Activated gamma-delta T cell (primary cell): ENCODE data around the gene IQGAP3.
"Not testable (repeated sequence)": the region's sequence is repeated elsewhere in the genome, so short reads cannot be mapped to it uniquely, and the experiment has no call there.

ENCODE experiments used
- DNase-seq: peaks from one replicate; lab custom pipeline; 2025; lab: John Stamatoyannopoulos, UW

Gene IQGAP3

DNA sequence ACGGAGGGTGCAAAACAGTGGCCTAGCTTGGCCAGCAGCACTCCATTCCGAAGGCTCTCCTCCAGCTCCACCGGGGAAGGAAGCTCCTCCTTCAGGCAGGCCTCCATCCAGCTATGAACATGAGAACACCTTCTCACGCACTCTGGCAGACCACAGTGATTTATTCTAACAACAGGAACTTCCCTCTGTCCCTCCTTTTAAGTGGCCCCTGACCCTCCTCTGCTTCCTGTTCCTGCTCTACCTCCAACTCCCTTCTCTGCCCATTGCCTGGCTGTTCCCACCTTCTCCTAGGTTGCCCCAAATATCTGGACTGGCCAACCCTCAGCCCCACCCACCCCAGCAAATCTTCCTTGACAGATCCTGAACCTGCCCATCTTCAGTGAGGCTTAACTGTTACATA is 5.9 kb downstream of the IQGAP3 start:
- DNase-seq: no peak

DNA sequence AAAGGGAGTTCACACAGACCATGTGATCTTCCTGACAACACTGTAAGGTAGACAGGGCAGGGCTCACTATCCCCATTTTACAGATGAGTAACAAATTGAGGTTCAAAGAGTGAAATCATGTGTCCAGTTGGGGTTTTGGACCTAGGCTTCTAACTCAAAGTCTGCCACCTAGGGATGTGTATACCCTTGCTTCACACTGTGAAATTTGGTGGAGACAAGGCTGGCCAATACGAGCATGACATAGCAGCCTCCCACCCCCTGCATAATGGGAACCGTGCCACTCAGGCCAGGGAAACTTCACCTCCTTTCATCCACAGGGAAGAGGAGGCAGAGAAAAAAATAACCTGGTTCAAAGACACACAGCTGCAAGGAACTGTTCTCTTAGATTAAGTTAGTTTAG is 6.8 kb downstream of the IQGAP3 start:
- no peak for DNase-seq

GRCh38 chr1:156560585-156561163 is 11.7 kb downstream of the IQGAP3 start:
- no peak for DNase-seq

DNA sequence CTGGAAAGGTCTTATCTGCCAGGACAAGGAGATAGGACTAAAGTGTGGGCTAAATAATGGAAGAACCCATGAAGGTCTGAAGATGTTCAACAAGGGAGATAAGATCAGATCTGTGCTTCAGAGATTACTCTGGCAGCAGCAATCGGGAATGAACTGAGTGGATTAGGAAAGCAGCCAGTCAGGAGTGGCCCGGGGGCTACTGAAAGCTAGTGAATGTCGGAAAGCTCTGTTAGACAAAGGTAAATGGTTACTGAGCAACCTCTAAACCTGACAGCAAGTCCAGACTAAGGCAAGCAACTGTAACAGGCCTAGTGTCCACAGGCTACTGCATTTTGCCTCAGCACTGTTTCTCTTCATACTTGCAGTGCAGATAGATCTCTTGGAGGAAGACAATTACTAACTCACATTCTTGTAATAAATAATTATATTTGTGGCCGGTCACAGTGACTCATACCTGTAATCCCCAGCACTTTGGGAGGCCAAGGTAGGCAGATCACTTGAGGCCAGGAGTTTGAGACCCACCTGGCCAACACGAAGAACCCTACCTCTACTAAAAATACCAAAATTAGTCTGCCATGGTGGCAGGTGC is 12.5 kb downstream of the IQGAP3 start:
- DNase-seq: no peak

DNA sequence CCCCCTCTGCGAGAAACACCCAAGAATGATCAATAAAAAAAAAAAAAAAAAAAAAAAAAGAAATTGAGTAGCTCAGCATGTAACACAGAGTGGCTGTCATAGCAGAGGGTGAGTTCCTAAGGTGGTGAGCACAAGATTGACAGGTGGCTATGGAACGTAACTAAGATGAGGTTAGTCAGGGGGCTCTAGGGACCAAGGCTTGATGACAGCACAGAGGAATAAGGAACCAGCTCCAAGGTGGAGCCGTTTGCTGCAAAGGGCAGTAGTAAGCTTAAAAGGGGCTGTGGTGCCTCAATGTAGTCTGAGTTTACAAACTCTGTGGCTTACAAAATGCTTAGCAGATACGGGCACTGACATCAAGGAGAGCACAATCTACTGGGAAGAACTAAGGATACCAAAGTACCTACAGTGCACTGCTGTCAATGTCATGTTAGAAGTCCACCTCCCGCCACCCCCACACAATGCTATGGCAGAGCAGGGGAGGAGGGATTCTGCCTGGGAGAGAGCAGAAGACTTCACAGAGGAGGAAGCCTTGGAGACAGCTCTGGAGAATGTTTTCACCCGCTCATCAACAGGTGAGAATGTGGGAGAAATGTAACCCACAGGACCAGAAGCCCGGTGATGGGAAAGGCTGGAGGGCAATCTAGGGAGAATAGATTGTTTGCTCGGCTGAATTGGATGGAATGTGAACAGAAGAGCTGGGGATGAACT is 13.1 kb downstream of the IQGAP3 start:
- no peak for DNase-seq

DNA sequence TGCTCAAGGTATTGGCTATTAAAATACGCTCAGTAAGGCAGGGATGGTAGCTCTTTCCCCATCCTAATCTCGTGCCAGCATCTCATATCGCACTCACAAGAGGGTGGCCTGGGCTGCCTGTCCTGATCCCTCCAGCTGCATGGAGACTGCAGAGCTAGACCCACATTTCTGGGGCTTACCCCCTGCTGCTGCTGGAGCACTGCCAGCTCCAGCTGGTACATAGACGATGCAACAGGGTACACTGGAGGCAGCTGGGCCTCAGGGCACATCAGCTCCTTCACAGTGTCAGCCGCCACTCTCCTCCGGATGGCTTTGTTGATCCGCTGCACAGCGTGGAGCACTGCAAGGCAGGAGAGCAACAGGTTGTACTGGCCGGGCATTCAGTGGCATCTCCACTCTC is 16.0 kb downstream of the IQGAP3 start:
- DNase-seq: no peak

DNA sequence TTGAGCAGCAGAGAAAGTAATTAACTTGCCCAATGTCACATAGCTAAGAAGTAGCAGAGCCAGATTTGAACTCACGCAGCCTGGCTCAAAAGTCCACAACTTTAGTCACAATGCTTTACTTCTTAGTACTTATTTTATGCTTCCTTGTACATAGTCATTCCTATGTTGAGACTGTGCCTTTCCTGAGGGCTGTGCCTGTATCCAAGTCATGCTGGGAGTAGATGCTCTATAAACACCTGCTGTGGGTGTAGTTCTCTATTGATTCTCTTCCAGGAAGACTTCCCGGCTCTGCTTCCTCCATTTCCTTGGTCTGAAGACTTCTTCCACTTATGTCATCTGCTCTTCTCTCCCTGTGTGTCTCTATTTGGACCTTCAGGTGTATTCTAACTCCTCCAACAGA is 16.6 kb downstream of the IQGAP3 start:
- no peak for DNase-seq

GRCh38 chr1:156554971-156555370 is 17.4 kb downstream of the IQGAP3 start:
- no peak for DNase-seq

- DNase-seq: no peak
Measured at GRCh38 chr1:156553860-156554485, 18.4 kb downstream of the IQGAP3 start.

DNA sequence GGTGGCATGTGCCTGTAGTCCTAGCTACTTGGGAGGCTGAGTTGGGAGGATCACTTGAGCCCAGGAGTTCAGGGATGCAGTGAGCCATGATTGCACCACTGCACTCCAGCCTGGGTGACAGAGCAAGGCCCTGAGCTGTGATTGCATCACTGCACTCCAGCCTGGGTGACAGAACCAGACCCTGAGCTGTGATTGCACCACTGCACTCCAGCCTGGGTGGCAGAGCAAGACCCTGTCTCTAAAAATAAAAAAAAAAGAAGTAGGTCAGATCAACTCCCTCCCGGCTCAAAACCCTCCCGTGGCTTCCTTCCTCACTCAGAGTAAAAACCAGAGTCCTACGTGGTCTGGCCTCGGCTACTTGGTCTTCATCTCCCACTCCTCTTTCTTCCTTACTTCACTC is 19.4 kb downstream of the IQGAP3 start:
- not testable (repeated sequence) for DNase-seq

DNA sequence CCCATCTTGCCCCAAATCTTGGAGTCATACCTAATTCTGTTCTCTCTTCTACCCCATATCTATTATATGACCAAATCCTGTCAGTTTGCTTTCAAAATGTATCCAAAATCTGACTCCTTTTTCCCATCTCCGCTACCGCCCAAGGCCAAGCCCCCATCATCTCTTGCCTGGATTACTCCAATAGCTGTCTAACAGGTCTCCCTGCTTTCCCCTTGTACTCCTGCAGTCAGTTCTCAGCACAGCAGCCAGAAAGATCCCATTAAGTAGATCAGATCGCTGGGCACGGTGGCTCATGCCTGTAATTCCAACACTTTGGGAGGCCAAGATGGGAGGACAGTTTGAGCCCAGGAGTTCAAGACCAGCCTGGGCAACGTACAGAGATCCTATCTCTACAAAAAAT is 19.8 kb downstream of the IQGAP3 start:
- no peak for DNase-seq

DNA sequence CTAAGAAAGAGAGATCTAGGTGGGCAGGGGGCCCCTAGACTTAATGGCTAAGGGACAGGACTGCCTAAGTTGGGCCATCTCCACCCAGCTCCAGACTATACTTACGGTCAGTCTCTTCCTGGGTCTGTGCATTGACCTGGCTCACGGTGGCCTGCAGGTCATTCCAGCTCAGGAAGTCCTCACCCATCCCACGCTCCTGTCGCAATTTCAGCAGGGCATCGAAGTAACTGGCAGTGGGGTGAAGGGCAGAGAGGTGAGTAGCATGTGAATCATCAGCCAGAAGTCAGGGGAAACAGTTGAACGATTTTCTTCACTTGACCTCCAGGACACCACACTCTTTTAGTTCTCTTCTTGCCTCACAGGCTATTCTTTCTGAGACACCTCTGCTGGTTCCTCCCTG is 20.5 kb downstream of the IQGAP3 start:
- DNase-seq: no peak

- no peak for DNase-seq
Measured at GRCh38 chr1:156551066-156551643, 21.2 kb downstream of the IQGAP3 start.

DNA sequence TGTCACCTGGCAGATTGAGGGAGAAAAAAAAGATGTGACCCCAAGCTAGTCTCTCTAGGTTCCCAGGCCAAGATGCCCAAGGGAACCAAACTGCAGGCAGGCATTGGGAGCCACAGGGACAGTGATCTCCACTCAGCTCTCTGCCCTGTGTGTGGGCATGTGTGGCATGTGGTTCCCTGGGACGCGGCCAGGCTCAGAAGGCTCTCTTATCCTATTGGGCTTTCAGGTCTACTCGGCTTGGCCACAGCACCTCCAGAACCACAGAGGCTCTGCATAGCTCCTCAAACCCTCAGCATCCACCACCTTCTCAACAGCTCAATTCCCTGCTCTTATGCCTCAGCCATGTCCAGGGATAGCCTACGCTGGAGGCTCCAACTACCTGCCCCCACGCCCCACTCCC is 22.0 kb downstream of the IQGAP3 start:
- DNase-seq: no peak

DNA sequence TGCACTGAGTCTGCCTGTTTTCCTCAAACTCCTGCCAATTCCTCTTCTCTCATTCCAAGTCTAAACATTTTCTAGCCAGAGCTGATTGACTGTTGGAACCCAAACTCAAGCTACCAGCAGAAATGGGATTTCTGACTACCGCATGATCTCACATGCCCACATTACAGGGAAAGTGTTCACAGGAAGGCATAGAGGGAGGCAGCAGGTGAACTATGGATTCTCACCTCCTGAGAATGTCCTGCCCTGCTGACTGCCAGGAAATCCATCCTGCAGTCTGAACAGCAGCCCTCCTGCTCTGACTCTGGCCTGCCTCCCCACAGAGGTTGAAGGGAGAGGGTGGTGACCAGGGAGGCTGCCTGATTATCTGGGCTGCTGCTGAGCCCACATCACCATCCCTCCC is 22.5 kb downstream of the IQGAP3 start:
- DNase-seq: no peak

- no peak for DNase-seq
Measured at GRCh38 chr1:156549390-156549789, 23.0 kb downstream of the IQGAP3 start.

DNA sequence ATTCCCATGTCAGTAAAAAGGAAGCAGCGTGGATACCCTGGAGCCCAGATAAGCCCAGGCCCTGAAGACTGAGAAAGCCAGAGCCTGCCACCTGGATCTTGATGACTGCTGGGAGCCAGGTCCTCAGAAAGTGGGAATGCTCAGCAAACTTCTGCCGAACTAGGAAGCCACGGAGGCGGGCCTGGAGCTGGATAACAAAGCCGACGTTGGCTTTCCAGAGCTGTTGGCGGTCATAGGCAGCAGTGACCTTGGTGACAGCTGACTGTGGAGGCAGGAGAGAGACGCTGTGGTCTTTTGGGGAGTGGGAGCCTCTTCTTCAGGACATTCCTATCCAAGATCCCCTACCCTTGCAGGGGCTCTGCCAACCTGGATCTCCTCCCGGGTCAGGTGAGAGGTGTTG is 24.4 kb downstream of the IQGAP3 start:
- DNase-seq: no peak

- DNase-seq: no peak
Measured at GRCh38 chr1:156547434-156547833, 24.9 kb downstream of the IQGAP3 start.

DNA sequence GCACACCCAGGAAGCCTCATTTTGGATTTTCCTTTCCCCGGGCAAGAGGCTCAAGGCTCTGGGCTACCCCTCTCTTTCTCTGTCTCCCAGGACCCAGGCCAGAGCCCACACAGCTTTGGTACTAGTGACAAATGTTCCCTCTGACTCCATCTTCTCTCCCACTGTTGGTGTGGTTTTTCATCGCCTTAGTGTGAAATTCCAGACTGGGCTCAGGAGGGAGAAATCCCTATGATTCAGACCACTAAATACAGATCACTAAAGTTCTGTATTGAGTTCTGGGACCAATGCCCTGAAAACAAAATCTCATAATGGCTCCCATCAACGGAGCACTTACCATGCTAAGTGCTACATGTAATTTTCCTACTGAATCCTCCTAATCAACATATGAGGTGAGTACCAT is 26.1 kb downstream of the IQGAP3 start:
- DNase-seq: no peak

- DNase-seq: no peak
Measured at GRCh38 chr1:156544592-156545102, 27.7 kb downstream of the IQGAP3 start.

- DNase-seq: no peak
Measured at GRCh38 chr1:156543066-156543465, 29.3 kb downstream of the IQGAP3 start.

DNA sequence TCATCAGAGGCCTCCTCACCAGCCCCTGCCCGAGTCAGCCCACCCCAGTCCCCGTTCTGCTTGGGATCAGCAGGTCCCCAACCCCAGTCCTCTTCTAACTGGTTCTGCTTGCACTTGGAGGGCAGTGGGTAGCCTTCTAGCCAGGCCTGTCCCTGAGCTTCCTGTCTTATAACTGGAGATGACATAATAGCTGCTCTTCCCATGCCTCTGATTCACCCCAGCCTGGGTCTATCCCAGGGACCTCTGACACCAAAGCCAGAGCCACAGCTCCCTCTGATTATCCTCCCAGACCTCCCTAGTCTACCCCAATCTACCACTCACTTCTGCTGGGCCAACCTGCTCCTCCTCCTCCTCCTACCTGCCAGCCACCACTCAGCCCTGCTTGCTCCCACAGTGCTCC is 31.4 kb downstream of the IQGAP3 start:
- no peak for DNase-seq
